ENCODE data around the gene GFPT2.
"Not testable (repeated sequence)": the region's sequence is repeated elsewhere in the genome, so short reads cannot be mapped to it uniquely, and the experiment has no call there.

The GFPT2 gene

DNA sequence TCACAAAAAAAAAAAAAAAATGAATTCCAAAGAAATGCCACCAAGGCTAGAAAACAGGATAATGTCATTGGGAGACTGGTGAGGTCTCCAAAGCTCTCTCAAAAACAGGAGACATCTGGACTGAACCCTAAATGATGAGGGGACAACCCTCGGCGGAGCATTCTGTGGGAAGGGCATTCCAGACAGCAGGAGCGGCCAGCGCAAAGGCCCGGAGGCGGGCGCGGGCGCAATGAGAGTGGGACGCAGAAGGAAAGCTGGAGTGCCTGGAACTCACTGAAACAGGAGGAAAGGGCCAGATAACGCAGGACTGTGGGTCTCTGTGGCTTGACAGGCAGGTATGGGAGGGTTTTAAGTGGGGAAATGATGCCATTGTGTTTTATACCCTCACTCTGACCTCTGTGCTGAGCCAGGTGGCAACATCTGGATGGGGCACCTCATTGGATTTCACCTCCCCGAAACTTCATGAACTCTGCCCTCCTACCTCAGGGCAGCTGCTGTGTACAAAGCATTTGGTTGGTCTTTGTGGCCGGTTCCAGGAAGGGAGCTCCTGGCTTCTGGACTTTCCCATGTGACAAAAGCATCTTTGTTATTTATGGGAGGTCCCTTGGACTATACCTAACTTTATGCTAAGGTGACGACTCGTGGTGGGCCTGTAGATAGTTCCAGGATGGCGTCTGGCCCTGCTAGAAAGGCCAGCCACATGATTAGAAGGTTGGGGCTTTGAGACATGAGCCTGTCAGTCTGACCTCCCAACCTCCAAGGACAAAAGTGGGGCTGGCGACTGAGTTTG, 49.7 kb downstream of the GFPT2 start:
- no peak for DNase-seq

DNA sequence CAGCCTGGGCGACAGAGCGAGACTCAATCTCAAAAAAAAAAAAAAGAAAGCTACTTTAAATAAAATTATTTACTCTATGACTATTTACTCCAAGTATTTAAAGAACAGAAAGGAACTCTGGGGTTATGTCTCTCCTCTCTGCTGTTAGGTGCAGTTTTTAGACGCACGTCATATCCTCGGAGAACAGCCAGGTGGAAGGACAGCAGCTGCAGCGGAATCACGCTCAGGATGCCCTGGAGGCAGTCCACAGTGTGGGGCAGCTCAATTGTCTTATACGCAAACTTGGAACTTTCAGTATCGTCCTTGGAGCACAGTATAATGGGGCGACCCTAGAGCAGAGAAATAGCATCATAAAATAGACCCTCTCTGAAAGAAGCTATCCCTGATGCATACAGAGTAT, 50.9 kb downstream of the GFPT2 start:
- no peak for DNase-seq

DNA sequence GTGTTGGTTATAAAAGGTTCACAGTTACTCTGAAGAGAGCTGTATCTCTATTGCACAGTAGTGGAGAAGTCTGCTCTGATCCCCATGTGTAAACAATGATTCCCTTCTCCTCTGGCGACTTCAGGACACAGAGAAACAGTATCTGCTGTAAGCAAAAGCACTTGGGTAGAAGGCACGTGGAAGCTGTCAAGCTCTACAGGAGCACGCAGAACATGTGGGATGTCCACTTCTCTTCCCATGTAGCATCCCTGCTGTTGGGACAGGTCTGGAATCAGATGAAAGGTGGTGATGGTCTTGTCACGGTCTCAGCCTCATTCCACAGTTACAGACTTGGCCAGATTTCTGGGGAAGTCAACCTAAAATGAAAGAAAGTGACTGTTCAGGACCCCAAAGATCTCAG, 51.9 kb downstream of the GFPT2 start:
- no peak for DNase-seq

DNA sequence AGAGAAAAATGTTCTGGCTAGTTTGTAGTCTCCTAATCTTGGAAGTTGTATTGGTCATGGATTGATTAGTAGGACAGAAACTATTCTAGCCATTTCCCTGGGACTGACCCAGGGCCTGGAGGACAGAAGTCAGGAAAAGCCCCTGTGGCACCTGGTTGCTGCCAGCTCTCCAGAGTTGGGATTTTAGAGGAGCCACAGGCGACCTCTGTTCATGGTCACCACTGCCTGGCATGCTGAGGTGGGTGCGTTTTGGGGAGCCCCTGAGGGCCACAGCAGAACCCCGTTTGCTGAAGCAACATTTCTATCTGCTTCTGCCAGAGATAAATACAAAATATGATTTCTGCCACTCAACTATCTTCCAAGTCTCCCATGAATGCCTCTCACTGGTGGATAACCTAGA, 53.6 kb downstream of the GFPT2 start:
- DNase-seq = no peak

DNA sequence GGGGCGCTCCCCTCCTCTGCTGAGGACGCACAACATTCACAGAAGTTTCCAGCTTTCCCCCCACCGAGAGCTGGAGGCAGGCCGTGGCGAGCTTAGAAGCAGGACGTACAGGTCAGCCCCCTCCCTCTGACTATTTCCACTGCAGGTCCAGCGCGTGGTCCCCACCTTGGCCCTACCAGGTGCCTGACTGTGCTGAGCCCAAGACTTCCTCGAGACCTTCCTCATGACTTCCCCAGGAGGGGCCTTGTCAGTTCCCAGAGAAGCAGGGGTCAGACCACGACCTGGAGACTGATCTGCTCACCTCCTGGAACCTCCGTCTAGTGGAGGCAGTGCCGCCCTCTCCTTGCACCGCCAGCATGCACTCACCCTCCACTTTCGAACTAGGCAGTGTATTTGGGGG, 54.1 kb downstream of the GFPT2 start:
- not testable (repeated sequence) for DNase-seq

DNA sequence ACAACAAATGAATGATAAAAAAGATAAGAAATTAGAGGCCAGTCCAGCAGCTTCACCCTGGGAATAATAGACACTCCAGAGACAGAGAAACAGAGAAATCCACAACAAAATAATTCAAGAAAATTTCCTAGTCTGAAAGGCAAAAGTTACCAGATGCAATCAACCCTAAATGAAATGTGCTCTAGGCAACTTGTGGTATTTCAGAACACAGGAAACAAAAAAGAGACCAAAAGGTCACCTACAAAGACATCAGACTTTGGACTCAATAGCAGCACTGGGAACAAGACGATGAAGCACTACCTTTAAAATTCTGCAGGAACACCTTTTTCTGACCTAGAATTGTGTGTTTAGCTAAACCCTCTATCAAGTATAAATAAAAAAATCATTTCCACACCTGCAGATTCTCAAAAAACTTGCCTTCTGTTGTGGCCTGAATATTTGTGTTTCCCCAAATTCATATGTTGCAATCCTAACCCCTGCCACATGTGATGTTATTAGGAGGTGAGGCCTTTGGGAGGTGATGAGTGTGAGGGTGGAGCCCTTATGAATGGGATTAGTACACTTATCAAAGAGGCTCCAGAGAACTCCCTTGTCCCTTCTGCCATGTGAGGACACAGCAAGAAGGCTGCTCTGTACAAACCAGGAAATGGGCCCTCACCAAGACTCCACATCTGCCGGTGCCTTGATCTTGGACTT, 55.4 kb downstream of the GFPT2 start:
- DNase-seq = no peak

DNA sequence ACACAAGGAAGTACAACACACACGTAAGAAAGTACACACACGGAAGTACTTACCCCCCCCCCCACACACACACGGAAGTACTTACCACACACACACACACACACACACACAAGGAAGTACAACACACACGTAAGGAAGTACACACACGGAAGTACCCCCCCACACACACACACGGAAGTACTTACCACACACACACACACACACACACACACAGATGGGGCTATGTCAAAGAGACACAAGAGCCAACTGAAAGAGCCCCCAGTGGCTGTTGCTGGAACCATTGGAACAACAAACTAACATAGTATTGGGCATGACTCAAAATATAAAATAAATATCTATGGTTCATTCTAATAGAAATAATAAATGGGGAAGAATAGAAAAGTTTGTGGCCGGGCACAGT, 56.4 kb downstream of the GFPT2 start:
- no peak for DNase-seq

DNA sequence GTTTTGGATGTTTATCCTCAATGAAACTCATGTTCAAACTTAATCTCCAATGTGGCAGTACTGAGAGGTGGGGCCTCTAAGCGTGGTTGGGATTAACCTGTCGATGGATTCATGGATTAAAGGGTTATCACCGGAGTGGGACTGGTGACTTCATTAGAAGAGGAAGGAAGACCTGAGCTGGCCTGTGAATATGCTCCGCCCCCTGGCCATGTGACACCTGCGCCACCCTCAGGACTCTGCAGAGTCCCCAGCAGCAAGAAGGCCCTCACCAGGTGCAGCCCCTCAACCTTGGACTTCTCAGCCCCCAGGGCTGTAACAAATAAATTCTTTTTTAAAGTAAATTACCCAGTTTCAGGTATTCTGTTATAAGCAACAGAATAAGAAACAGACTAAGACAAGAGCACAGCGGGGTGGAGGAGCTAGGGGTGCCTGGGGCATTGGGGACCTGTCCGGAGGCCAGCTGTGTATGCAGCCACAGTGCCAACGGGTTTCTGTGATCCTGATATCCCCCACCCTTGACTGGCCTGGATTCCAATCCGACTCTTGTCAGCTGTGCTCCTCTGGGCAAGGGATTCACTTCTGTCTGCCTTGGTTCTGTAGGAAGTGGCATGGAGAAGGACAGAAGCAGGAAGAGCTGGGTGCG, 58.1 kb downstream of the GFPT2 start:
- DNase-seq = no peak

DNA sequence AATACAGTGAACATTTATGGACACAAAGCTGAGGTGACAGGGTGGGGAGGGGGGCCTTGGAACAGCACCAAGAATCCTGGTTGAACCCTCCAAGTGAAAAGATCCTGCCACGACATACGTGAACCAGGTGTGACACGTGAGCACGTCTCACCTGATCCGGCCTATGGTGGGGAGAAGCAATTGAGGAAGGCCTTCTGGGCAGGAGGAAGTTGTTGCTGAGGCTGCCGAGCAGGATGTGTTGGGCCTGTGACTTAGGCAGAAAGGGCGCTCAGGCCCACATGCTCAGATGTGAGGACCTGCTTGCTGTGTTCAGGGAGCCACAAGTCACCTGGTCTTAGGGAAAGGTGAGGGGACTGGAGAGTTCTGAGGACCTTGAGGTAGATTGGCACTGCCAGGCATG, 58.7 kb downstream of the GFPT2 start:
- no peak for DNase-seq

DNA sequence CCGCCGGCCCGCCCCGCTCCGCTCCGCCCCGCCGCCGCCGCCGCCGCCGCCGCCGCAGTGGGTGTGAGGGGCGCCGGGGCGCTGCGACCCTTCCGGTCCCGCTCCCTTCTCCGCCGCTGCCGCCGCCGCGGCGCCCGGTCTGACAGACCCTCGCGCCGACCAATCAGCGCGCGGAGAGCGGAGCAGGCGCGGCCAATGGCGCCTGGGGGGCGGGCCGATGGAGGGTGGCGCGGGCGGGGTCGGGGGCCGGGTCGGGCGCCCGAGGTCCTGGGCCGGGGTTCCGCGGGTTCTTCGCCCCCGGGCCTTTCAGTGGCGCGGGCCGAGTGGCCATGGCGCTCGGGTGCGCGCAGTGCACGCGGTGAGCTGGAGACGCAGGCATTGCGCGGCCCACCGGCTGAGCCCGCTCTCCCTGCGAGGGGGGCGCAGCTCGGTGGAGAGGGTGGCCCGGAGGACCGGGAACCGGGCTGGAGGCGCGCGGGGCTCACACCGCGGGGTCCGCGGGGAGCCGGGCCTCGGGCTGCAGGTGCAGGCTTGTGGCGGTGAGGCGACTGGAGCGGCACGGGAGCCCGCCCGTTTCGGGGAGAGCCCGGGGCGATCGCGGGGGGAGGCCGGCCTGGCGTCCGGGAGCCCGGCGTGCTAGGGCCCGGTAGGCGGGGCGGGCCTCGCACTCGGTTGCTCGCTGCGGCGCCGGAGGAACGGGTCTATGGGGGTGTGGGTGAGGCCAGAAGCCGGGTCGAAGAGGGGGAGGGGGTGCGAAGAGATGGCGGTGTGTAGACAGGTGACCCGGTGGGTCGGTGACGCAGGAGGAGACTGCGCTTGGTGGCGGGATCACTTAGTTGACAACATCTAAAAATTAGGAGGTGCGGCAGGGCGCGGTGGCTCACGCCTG, 60.9 kb downstream of the GFPT2 start, which contains the start of gene MAPK9:
Gene MAPK9 (minus strand): TSS at position 141 of the 889 bp plus-strand sequence. CDS start 11,522 bp downstream, outside the sequence.
- DNase-seq = peak; percentile 87

DNA sequence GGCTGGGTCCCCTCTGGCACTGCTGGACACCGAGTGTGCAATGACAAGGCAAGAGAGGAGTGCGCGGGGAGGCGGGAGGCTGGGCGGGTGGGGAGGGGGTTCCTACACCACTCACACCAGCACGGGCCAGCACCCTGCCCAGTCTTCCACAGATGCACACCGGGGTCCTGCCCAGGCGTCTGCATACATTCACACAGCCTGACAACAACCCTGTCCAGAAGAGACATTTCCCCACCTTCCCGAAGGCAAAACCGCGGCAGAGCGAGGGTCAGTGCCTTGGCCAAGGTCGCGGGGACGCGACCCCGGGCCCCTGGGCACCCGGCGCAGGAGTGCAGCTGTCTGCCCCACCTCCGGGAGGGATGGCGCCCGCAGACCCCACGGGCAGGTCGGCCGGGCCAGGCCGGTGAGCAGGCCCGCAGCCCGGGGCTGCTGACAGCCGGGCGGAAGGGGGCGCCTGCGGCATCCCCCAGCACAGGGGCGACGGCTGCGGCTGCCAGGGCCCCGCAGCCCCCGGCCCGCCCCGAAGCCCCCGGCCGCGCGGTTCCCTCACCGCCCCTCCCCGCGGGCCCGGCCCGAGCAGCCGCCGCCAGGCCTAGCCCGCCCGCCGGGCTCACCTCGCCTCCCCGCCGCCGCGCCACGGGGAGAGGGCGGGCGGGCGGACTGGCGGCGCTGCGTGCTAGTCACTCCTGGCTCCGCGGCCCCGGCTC, 61.7 kb downstream of the GFPT2 start:
- no peak for DNase-seq

DNA sequence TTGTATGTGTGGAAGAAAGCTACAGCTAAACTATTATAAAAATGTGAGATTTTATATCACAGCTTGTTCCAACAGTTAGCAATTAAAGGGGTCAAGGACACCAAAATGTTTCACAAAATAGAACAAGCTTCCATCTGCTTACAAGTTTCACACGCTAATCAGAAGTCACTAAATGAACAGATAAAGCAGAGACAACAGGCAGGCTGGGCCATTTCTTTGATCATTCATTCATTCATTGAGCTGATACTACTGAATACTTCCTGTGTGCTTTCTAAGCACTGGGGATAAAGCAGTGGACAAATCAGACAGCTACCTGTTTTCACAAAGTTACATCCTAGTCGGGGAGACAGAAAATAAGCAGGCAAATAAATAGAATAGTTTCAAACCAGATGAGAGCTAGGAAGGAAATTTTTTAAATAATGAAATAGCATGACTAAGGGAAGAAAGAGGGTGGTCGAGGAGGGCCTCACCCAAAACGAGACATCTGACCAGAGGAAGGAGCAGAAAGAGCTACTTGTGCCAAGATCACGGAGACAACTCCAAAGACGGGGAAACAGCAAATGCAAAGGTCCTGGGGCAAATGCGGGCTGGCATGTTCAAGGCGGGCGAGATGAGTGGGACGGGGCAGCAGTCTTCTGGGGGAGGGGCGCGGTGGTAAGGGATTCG, 62.4 kb downstream of the GFPT2 start:
- no peak for DNase-seq

DNA sequence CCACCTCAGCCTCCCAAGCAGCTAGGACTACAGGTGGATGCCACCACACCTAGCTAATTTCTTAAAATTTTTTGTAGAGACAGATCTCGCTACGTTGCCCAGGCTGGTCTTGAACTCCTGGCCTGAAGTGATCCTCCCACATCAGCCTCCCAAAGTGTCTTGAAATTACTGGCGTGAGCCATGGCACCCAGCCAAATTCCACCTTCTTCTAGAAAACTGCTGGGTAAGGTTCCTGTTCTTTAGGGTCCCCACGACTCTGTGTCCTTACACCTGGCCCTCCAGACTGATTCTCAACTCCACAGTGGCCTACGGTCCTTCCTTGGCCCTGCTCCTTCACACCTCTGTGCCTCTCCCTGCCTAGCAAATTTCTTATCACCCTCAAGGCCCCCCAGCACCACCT, 63.2 kb downstream of the GFPT2 start:
- DNase-seq = no peak

DNA sequence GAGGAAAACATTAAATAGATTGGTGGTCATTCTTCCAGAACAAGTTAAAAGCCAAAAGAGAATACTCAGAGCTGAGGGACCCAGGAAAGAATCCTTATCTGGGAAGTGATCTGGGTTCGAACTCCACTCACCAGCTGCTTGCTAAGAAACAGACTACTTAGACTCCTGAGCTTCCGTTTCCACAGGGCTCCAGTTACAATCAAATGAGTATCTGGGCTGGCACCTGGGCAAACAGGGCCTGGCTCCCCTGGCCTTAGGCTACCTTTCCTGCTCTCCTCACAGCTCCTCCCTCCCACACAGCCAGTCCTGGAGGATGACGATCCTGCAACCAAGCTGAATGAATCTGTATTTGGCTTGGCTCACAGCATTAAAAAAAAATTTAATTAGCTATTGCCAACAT, 63.7 kb downstream of the GFPT2 start:
- DNase-seq = no peak

DNA sequence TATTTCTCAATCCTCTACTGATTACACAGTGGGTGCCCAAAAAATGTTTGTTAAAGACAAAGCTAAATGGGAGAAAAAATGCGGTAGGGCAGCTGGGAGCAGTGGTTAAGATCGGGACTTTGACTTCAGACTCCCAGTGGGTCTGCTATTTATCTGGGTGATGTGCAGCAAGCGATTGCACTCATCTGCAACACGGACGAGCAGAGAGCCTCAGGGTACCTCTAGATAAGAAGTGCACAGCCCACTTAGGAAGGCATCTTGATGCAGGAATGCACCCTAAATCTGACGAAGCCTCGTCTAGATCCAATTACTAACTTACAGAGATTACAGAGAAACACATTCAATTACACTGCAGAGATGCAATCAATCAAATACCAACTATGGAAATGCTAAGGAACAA, 65.3 kb downstream of the GFPT2 start:
- DNase-seq = no peak

DNA sequence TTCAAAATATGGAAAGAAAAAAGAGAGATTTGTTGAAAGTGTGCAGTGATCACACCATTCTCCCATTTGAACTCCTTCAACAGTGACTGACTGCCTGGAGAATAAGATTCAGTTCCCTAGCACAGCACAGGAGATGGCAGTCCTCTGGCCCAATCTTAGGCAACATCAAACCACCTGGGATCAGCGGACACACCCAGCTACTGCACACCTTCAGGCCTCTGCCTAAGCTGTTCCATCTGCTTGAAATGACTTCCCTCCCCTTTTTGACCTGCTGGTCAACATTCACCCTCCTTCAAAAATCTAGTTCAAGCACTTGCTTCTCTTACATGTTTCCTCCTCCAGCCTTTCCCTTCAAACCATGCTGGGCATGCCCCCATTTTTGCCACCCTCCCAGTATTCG, 65.7 kb downstream of the GFPT2 start:
- DNase-seq = no peak

DNA sequence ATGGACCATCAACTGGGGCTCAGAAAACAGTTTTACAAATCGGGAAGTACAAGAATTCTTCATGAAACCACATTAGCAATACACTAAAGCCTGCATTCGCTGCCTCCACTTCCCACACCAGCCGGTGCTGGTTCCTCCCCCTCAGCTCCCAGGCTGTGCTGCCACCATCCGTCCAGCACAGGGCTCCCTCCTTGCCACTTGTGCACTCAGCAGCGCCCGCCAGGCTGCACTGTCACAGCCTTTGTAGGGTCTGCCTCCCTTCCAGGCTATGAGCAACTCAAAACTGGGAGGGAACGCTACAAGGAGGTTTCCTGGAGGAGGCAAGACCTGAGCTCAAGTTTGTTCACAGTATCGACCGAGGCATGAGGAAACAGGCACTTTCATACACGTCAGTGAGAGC, 69.0 kb downstream of the GFPT2 start:
- DNase-seq = no peak

DNA sequence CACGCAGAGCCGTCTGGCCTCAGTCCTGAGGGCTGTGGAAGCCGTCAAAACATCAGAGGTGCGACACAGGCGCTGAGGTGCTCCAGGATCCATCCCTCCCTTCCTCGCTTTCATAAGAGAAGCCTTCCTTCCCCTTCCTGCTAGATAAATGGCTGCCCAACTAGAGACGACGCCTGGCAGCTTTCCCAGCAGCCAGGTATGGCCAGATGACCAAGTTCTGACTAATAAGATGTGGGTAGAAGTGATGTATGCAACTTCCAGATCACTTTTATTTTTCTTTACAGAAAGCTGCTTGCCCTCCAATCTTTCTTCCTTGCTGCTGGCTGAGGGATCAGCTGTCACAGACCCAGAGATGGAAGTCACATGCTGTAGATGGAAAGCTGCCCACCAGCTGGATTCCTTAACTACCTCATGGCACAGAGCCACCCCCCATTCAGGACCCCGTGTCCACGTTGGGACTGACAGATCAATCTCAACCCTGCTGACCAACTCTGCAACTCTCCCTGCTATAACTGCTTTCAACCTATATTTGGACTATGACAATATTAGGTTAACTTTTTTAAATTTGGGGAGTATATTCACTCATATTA, 70.0 kb downstream of the GFPT2 start:
- no peak for DNase-seq

DNA sequence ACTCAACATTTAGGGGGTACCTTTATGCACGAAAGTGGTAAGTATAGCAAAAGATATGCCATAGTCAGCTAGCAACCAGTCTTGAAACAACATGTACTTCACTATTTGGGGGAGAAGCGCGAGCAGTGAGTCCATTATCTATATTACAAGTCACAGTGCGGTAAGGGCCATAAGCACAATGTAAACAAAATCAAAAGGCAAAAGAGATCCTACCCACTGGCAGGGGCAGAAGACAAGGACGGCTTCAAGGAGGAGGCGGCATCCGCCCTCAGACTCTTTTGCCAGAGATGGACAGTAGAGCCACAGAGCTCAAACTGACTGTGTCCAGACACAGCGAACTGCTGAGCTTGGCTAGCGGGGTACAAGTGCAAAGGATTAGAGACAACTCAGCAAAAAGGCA, 70.9 kb downstream of the GFPT2 start:
- no peak for DNase-seq

DNA sequence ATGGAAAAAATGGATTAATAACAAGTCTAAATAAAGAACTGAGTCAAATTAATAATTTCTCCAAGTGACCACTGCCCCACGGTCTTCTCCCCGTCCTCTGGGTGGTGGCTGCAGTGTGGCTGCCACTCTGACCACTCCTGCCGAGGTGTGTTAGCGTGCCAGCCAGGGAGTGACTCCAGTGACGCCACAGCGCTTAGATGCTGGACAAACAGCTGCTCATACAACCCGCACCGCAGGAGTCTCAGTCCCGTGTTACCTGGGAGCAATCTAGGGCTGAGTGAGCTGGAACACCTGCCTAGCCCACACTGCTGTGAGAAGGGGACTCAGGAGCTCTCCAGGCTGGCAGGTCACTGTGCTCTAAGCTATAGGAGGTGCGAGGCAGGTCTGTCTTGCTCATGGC, 71.4 kb downstream of the GFPT2 start:
- DNase-seq = no peak

DNA sequence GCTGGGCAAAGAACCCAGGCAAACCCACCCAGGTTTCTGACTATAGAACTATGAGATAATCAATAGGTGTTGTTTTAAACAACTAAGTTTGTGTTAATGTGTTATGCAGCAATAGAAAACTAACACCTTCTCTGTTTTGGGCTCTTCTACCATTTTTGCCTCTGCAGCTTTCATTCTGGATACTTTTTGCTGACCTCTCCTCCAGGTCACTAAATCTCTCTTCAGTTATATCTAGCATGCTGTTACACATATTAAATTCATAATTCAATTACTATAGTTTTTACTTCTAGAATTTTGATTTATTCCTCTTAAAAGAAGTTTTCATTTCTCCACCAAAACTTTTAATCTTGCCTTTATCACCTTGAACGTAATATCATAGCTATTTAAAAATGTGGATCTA, 78.4 kb downstream of the GFPT2 start:
- no peak for DNase-seq

Data from CD4-positive, alpha-beta T cell treated with Interleukin-21 for 1 hour (primary cell).